Measurements from ENCODE around the gene ZDHHC5. TPM values are rescaled to one million over a fixed set of nuclear protein-coding genes. Genes with fewer than 3 reads are reported as not detected.
A peak's percentile ranks its signal among the peaks of the same experiment; 100 is the strongest.

ZDHHC5 gene
- total and polyA plus RNA-seq, 2 of the 4 experiments (the other 2 are of a cell fraction): 19.4 to 45.7 TPM

- dilution Hi-C loops (cut with HindIII; ENCODE audit: low sequenced_read_pairs, unreplicated experiment): no loop called here
- H4K5ac ChIP-seq (ENCODE audit: low read depth, low read length): peak within 1 kb of the TSS; percentile 59
- H3K9ac ChIP-seq (ENCODE audit: low read depth, low read length): peak within 1 kb of the TSS; percentile 79
- peak within 1 kb of the TSS; percentile 90 for H3K18ac ChIP-seq (ENCODE audit: low read depth, low read length)
- in situ Hi-C loops (cut with MboI; ENCODE audit: low sequenced_read_pairs): loop anchor here (10.0 kb wide), 2 partner anchors 155 to 195 kb away; no protein-coding TSS in a partner anchor
- DNase-seq: peak; percentile 83
- no TSS peak for BruUV-seq (replicated peaks)
- H3K9me3 ChIP-seq (ENCODE audit: control insufficient read depth, insufficient read depth, low read length): no peaks in the 10 kb centered on the region
- no peak within 1 kb of the TSS for H2BK120ac ChIP-seq (ENCODE audit: low read depth, low read length)
- H2AK5ac ChIP-seq (ENCODE audit: low read depth, low read length): peak within 1 kb of the TSS; percentile 82
- intact Hi-C loops (cut with micrococcal nuclease): loop anchor here (5.0 kb wide), 1 partner anchor 872 kb away; no protein-coding TSS in a partner anchor
- peak within 1 kb of the TSS; percentile 75 for H2BK5ac ChIP-seq (ENCODE audit: low read depth, low read length, poor library complexity, severe bottlenecking)
- peak within 1 kb of the TSS; percentile 84 for H2AFZ ChIP-seq (replicated peaks; ENCODE audit: low read length, poor library complexity)
- ATAC-seq (ENCODE audit: low read depth): peak; percentile 63
- peaks cover 20% of the 10 kb centered on the region for H3K4me1 ChIP-seq (ENCODE audit: control insufficient read depth, insufficient read depth, low read length)
- peaks cover 4% of the 10 kb centered on the region; the same call in 1 of the 2 replicates for H3K36me3 ChIP-seq (ENCODE audit: control insufficient read depth, insufficient read depth, low read length)
- H2AK9ac ChIP-seq (replicated peaks; ENCODE audit: low read depth, low read length, poor library complexity): peak within 1 kb of the TSS; percentile 73
- peak within 1 kb of the TSS; percentile 74 for H3K4ac ChIP-seq (ENCODE audit: low read depth, low read length)
- H3K9me1 ChIP-seq (ENCODE audit: insufficient read depth, low read length): 0 out of 2 replicates have a peak, but pooled peaks cover 8% of the 10 kb centered on the region
- peak within 1 kb of the TSS; percentile 55; the same call in 1 of the 2 replicates for H3K23ac ChIP-seq (ENCODE audit: low read depth, low read length)
- peak within 1 kb of the TSS; percentile 67 for H3K4me3 ChIP-seq (ENCODE audit: insufficient read depth, low read depth, low read length)
- ChIA-PET CTCF (interaction anchor here (1.0 kb wide), 1 partner anchor 874 kb away, joined by 4 read pairs; no protein-coding TSS in a partner anchor), POLR2A (ENCODE audit: unreplicated experiment) (no interaction called here)
- H4K91ac ChIP-seq (ENCODE audit: insufficient read depth, low read depth, low read length): no peak within 1 kb of the TSS
- H4K20me1 ChIP-seq (ENCODE audit: insufficient read depth, low read length): peaks cover 38% of the 10 kb centered on the region
- H3K56ac ChIP-seq (ENCODE audit: extremely low read depth, insufficient read depth, low read length): no peak within 1 kb of the TSS
- peak within 1 kb of the TSS; percentile 47 to 80; a peak in 3 of 4 replicates for H4K8ac ChIP-seq (ENCODE audit: low read depth in 2 of 2, low read length in 2 of 2)
- H3K14ac ChIP-seq (replicated peaks; ENCODE audit: low read depth, low read length): peak within 1 kb of the TSS; percentile 61; the same call in 1 of the 2 replicates
- 20% methylated on average over 1 of the region's 15 CpGs; no CpG with 5 or more reads in 1 of the 2 experiments for WGBS, 2 experiments (ENCODE audit: extremely low coverage in 2 of 2, insufficient read length in 1 of 2)
- H3K4me2 ChIP-seq (ENCODE audit: low read depth, low read length): peak within 1 kb of the TSS; percentile 98
- peak within 1 kb of the TSS; percentile 79 for H3K27ac ChIP-seq (ENCODE audit: insufficient read depth, low read length)
- no peaks in the 10 kb centered on the region for H3K27me3 ChIP-seq (ENCODE audit: control insufficient read depth, insufficient read depth, low read length)
- TF ChIP-seq MXI1 (IDR thresholded peaks at IDR 0.05; ENCODE audit: borderline replicate concordance, low read depth, low read length) (no peak), RFX5 (IDR thresholded peaks at IDR 0.05; ENCODE audit: low read depth, low read length) (no peak), MAZ (IDR thresholded peaks at IDR 0.05; ENCODE audit: borderline replicate concordance, low read depth, low read length) (peak; percentile 77; the same call in 1 of the 2 replicates), NFE2L2 (IDR thresholded peaks at IDR 0.05; ENCODE audit: low read depth, low read length) (no peak), MAFK (IDR thresholded peaks at IDR 0.05; ENCODE audit: low read depth, low read length) (no peak), BHLHE40 (IDR thresholded peaks at IDR 0.05; ENCODE audit: low read depth, low read length) (no peak), CHD1 (IDR thresholded peaks at IDR 0.05; ENCODE audit: low read depth, low read length) (no peak), USF2 (IDR thresholded peaks at IDR 0.05; ENCODE audit: low read depth, low read length) (no peak), RAD21 (IDR thresholded peaks at IDR 0.05; ENCODE audit: low read length) (no peak), FOS (IDR thresholded peaks at IDR 0.05; ENCODE audit: low read depth, low read length) (peak; percentile 41; the same call in 1 of the 2 replicates), CTCF (conservative IDR thresholded peaks at IDR 0.05; ENCODE audit: low read depth, low read length) (no peak), SMC3 (IDR thresholded peaks at IDR 0.05; ENCODE audit: low read depth, low read length) (no peak), RCOR1 (IDR thresholded peaks at IDR 0.05; ENCODE audit: insufficient replicate concordance, low read length) (no peak)
- no peak within 1 kb of the TSS for H2BK15ac ChIP-seq (ENCODE audit: low read depth, low read length)
- no peak within 1 kb of the TSS for H2BK20ac ChIP-seq (ENCODE audit: low read depth, low read length)
- peaks cover 0 to 21% of the 10 kb centered on the region in 2 experiments; a peak in 2 of 4 replicates for H3K79me1 ChIP-seq (ENCODE audit: low read depth in 1 of 2, low read length in 2 of 2)
Observed at GRCh38 chr11:57649826-57650738, 17.8 kb upstream of the ZDHHC5 start, which contains the start of gene YPEL4. TSS of gene YPEL4 (minus strand) at chr11:57649912. CDS start at chr11:57647107, 2,805 bp downstream.
